ENCODE results near the gene DSE.
"Not testable (repeated sequence)": the region's sequence is repeated elsewhere in the genome, so short reads cannot be mapped to it uniquely, and the experiment has no call there.

The DSE gene

DNA sequence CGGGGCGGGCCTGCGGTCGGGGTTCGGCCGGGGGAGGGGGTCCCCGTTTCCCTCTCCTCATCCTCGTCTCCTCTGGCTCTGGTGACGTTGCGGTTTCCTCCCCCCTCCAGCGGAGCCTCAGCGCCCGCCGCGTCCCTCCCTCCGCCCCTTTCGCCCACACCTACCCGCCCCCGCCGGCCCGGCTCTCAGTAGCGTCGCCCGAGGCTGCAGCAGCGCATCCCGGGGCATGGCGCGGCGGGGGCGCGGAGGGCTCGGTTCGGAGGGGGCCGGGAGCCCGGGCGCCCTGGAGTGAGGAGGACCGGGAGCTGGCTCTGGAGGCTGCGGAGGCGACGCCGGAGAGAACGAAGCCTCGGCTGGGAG, at the start of gene DSE:
Gene DSE, plus strand, starts transcription at position 188 of the 360 bp plus-strand sequence. CDS start 28,304 bp downstream, outside the sequence.
- DNase-seq (ENCODE audit: low read depth) = peak; percentile 82

DNA sequence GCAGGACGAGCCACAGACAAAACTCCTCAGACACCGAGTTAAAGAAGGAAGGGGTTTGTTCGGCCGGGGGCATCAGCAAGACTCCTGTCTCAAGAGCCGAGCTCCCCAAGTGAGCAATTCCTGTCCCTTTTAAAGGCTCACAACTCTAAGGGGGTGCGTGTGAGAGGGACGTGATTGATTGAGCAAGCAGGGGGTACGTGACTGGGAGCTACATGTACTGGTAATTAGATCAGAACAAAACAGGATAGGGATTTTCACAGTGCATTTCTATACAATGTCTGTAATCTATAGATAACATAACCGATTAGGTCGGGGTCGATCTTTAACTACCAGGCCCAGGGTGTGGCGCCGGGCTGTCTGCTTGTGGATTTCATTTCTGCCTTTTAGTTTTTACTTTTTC, 48.8 kb upstream of the DSE start:
- DNase-seq (ENCODE audit: low read depth) = not testable (repeated sequence)

DNA sequence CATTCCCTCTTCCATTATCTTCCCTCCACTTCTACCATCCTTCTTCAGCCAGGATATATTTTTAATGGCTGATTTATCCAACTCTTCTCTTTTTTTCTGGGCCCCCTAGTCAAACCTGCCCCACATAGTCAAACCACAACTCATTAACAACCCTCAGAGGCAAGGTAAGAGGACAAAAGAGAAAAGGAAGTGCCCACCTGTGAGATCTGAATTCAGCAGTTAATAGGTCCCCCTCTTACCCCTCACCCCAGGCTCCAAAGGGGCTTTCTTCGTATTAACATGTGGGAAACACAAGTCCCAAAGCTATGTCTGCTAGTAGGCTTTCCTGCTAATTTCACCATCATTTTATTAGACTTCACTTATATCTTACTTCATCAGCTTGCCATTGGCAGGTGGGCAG, 46.9 kb upstream of the DSE start:
- DNase-seq (ENCODE audit: low read depth) = no peak

DNA sequence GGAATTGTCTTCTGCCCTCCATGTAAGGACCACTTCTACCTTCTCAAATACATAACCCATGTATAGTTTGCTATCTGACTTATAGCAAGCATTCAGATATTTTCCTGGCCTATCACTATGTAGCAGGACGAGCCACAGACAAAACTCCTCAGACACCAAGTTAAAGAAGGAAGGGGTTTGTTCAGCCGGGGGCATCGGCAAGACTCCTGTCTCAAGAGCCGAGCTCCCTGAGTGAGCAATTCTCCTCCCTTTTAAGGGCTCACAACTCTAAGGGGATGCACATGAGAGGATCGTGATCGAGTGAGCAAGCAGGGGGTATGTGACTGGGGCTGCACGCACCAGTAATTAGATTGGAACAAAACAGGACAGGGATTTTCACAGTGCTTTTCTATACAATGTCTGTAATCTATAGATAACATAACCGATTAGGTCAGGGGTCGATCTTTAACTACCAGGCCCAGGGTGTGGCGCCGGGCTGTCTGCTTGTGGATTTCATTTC, 45.1 kb upstream of the DSE start:
- not testable (repeated sequence) for DNase-seq (ENCODE audit: low read depth)

DNA sequence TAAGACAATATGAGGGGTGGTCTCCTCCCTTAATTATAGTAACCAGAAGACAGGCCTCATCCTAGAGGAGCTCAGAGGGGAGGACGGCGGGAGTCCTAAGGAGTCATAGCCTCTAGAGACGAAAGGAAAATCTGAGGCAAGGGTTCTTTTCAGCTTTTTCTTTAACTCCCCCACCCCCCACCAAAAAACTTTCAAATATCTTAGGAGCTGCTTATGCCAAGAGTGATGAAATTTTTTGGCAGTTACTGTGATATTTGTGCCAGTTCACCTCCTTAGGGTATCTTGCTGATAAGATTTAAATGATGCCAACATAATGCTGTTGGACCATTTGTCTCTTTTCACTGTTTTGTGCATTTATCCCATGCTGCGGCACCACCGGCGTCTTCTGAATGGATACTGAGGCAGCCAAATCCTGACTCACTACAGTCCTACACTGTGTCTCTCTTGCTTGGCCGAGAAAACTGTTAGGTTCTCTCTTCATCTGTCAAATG, 44.5 kb upstream of the DSE start:
- no peak for DNase-seq (ENCODE audit: low read depth)

DNA sequence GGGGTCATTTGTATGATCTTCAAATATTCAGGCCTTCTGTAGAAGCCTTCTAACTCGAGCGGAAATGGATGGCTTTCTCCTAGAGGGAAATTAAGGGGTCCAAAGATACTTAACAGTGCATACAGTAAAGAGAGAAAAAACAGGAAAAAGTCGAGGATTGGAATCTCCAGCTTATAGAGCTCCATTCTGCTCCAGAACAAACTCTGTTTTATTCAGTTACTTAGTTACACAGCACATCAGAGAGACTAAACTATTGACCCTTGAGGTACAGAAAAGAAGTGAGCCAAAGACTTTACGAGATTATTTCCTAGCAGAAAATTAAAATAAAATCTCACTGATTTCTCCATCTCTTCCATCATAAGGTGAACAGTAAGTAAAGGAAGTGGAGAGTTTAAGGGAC, 43.8 kb upstream of the DSE start:
- DNase-seq (ENCODE audit: low read depth) = no peak

DNA sequence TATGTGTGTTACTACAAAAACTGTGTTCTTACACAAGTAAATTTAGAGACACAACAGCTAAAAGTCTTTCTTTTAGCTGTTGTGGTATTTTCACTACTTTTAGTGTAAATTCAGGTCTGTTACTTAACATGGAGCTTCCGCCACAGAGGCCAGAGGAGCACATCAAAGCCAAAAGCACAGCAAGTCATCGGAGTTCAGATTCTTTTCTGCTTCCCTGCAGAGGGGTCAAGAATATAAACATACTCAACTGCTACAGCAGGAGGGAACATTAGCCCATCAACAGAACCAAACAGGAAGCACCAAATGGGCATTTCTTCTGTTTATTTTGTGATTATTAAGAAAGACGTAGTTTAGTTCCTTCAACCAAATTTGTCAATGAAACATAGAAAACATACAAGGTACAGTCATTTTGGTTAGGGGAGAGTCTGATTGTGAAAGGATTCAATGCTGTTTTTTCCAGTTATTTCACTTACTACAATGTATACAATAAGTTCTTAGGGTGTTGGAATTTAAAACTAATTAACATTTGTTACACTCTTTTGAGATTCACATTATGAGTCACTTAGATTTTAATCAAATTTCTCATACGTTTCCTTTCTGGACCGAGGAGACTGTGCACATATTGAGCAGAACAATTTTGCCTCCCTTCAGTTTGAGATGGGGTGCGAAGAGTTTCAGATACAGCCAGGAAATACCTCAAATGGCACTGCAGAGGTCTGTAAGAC, 42.8 kb upstream of the DSE start:
- DNase-seq (ENCODE audit: low read depth) = peak; percentile 38

DNA sequence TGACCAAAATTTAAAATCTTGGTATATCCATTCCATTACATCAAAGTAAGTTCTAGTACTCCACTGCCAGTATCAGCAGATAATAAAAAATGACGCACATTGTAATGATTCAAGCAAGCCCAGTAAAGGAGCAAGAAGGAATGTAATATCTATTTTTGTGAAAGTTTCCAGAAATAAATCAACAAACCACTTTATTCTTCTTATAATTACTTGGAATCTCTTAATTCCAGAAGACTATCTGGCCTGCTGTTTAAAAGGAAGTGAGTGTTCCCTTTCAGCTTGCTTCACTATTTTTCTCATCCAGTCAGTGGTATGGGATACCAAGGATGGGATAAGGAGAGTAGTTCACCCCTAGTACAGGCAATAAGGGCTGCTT, 42.2 kb upstream of the DSE start:
- peak; percentile 5 for DNase-seq (ENCODE audit: low read depth)

DNA sequence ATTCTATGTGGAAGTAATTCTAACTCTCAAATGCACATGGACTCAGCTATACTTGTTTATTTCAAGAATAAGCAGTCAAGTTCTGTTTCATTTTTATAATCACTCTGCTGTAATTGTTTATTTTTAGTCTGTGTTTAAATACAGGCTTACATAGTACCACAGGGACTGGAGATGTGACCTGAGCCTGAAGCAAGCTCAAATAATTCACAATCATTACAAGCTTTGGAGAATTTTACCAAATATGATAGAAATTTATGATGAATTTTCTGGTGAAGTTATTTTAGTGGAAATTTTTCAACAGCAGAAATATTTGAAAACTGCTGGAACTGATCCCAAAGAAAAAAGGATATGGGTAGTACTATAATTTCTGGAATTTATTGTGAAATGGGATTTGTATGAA, 41.6 kb upstream of the DSE start:
- DNase-seq (ENCODE audit: low read depth) = peak; percentile 69

DNA sequence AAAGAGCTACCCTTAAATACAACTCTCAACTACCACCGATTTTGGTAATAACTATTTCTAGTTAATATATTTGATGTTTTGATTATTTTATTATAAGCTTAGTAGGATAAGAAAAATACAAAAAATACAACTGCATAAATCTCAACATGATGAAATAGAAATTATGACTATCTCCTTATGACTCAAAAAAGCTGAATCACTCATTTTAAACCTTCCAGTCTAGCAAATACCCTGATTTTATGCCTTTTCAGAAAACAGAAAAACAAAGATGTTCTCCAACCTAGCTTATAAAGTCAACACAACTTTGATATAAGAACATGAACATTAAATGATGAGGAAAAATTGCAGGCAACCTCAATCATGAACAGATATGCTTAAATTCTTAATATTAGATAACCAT, 40.2 kb upstream of the DSE start:
- DNase-seq (ENCODE audit: low read depth) = no peak

DNA sequence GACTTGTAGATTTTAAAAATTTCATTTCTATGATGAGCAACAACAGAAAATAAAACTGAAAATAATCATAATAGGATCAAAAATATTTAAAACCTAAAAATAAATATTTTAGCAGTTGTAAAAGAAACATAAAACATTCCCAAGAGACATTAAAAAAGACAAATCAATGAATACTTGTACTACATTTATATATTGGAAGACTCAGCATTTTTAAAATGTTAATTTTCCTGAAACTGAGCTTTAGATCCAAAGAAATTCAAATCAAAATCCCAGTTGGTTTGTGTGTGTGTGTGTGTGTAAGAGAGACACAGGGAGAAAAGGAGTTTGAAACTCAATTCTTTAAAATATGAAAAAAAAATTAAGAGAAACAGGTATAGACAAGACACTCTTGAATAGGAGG, 38.7 kb upstream of the DSE start:
- no peak for DNase-seq (ENCODE audit: low read depth)

DNA sequence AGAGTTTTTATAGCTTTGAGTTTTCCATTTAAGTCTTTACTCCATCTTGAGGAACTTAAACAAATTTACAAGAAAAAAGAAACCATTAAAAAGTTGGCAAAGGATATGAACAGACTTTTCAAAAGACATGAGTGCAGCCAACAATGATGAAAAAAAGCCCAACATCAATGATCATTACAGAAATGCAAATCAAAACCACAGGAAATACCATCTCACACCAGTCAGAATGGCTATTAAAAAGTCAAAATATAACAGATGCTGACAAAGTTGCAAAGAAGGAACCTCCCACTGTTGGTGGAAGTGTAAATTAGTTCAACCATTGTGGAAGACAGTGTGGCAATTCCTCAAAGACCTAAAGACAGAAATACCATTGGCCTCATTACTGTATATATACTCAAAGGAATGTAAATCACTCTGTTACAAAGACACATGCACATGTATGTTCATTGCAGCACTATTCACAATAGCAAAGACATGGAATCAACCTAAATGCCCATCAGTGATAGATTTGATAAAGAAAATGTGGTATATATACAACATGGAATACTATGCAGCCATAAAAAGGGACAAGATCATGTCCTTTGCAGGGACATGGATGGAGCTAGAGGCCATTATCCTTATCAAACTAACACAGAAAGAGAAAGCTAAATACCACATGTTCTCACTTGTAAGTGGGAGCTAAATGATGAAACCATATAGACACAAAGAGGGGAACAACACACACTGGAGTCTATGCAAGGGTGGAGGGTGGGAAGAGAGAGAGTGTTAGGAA, 35.9 kb upstream of the DSE start:
- DNase-seq (ENCODE audit: low read depth) = not testable (repeated sequence)

DNA sequence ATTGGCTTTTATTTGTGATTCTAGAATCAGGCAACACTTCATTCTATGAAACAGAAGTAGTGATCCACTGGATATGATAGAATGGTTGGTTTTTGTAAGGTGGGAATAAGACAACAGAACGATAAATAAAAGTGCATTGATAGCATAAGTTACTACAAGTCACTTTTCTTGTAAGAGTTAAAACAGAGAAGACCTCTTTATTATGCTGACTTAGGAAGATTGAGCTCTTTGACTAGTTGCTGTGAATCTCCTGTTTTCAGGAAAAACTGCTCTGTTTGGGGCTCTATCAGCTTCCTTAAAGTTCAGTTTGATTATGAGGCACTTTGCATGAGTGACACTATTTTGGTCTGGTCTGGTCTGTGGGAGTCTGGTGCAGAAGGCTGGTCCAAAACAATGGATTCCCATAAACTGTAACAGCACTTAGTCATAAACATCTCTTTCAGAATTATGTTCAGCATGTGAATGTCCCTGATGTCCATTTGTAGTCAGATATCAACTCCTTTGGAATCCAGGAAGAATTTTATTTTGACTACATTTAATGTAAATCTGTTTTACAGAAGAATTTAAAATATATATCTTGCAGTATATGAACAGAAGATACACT, 35.0 kb upstream of the DSE start:
- DNase-seq (ENCODE audit: low read depth) = no peak

DNA sequence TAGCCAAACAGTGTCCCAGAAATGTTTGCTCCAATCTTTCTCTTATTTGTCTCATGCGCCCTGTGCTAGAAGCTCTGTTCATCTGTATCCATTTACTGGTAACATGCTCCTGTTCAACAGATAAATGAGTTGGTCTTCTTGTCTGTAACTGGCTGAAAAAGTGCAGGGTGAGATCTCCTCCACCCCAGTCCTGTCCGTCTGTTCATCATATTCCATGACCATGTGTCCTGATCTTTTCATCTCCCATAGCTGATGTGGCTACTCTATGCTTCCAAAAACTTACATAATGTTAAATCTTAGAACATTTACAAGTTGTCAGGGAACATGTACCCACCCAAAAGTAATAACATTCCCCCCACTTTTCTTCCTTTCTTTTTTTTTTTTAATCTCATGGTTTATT, 31.8 kb upstream of the DSE start:
- no peak for DNase-seq (ENCODE audit: low read depth)

DNA sequence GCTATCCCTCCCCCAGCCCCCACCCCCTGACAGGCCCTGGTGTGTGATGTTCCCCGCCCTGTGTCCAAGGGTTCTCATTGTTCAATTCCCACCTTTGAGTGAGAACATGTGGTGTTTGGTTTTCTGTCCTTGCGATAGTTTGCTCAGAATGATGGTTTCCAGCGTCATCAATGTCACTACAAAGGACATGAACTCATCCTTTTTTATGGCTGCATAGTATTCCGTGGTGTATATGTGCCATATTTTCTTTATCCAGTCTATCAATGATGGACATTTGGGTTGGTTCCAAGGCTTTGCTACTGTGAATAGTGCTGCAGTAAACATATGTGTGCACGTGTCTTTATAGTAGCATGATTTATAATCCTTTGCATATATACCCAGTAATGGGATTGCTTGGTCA, 30.1 kb upstream of the DSE start:
- DNase-seq (ENCODE audit: low read depth) = not testable (repeated sequence)

DNA sequence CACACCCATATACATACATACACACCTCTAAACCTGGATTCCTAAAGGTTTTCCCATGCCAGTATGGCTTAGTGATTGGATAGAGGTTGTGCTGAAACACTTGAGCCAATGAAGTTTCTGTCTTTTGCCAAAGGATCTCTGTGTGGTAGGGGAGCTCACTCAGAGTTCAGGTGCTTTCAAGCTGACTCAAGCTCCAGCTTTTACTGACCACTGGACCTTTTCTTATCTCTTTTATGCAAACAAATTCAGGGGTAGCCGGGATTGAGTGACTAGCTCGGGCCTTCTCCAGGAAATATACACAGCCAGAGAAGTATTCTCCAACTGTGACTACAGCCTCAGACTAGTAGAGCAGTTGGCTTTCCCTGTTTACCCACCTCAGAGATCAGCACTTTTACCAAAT, 21.5 kb upstream of the DSE start:
- DNase-seq (ENCODE audit: low read depth) = no peak

DNA sequence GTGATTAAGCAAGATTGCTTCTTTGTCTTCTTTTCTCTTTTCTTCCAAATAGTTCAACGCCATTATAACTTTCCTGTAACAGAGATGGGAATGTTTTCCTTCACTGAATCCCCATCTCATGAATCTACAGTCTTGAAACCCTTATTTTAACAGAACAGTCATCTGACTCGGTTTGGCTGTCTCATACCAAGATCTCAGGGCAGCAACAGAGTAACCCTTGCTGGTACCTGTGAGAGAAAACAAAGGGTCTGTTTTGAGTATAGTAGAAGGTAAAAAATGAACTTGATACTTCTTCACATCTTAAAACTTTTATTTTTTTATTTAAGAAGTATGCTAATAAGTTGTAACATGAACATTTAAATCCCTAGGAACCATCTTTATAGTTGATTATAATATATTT, 19.6 kb upstream of the DSE start:
- DNase-seq (ENCODE audit: low read depth) = no peak

DNA sequence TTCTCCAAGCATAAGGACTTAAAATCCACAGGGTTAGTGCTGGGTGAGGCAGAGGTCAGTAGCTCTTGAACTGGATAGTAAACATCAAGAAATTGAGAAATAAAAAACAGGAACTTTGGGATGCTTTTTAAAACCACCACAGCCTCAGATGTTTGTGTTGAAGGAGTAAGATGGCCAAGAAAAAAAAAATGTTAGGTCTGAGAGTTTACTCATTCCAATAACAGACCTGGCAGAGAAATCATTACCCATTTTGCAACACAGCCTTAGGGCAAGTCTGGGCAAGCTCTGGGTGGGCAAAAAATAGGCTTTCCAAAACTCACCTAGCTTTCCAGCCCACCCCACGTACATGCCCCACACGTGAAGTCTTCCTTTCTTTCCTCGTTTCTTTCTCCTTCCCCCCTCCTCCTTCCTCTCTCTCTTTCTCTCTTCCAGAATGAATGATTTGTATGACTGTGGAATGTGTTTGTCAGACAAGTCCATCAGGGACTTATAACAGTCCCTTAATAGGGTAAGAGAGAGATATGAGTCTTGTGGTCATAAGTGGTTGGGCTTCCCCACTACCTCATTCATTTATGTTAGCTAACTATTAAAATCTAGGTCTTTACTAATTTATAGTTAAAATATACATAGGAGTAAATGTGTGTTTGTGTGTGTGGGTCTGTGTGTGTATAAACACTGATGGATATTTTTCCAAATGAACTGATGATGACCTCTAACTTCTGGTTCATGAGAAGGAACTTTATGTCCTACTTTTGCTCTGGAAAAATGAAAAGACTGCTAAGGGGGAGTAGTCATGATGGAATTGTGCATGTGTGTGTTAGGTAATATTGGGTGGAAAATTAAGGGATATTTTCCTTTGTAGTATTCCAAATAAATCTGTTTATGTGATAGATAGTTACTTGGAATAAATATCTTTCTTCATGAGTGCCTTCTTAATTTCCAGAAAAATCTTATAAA, 18.0 kb upstream of the DSE start:
- DNase-seq (ENCODE audit: low read depth) = peak; percentile 84

DNA sequence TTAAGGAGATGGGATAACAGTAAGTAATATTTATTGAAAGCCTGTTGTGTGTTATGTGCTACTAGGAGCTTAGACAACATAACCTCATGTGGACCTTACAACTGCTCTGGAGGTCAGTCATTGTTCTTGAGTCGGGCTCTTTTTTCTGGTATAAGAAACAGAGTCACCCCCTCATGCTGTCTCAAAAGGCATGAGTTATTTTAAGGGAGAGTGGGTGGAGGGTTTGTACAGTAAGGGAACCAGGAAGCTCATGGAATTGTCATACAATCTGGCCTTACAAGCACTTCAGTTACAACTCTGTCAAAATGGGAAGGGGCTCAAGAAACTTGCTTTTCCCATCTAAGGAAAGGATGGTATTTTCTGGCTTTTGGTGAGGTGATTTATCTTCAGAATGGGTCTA, 16.5 kb upstream of the DSE start:
- DNase-seq (ENCODE audit: low read depth) = no peak

DNA sequence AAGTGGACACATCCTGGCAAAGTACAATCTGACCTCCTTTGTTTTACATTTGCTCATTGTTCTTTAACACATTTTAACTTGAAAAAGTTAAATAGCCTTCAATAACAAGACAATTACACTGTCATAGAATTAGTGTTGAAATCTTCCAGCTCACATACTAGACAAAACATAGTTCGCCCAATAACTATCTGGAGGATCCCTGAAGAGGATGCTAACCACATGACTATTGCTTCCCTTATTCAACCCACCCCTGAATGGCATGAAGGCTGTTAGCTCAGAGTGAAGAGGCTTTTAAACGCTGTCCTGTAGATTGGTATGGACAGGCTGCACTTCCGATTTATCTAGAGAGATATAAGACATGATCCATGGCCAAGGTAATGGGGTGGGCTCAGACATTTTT, 15.0 kb upstream of the DSE start:
- no peak for DNase-seq (ENCODE audit: low read depth)

DNA sequence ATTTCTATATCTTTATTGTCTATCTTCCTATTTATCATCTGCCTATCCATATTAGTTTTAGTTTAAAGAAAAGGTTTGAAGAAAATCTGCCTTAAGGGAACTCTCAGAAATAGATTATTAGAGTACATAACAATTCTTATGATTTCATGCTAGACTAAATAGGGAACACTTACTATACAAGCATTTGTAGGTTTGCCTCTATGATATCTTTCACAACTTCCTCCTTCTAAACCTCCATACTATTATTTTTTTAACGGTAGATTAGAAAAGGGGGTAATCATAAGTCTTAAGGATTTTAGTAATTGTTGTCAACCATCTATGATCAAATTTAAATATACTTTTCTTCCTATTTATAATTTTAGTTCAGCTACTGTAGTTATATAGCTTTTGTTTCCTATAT, 11.6 kb upstream of the DSE start:
- DNase-seq (ENCODE audit: low read depth) = no peak

DNA sequence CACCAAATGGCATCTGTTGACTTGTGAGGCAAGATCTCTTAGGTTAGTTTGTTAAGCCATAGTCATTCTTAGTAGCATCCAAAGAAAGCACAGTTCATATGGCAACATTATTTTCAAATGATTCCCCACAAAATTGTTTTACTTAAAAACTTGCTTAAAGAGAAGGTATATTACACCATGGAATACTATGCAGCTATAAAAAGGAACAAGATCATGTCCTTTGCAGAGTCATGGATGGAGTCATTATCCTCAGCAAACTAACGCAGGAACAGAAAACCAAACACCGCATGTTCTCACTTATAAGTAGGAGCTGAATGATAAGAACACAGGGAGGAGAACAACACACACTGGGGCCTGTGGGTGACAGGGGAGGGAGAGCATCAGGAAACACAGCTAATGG, 10.9 kb upstream of the DSE start:
- DNase-seq (ENCODE audit: low read depth) = no peak
